Measurements from ENCODE around the gene ATP5F1E.

ATP5F1E gene

DNA sequence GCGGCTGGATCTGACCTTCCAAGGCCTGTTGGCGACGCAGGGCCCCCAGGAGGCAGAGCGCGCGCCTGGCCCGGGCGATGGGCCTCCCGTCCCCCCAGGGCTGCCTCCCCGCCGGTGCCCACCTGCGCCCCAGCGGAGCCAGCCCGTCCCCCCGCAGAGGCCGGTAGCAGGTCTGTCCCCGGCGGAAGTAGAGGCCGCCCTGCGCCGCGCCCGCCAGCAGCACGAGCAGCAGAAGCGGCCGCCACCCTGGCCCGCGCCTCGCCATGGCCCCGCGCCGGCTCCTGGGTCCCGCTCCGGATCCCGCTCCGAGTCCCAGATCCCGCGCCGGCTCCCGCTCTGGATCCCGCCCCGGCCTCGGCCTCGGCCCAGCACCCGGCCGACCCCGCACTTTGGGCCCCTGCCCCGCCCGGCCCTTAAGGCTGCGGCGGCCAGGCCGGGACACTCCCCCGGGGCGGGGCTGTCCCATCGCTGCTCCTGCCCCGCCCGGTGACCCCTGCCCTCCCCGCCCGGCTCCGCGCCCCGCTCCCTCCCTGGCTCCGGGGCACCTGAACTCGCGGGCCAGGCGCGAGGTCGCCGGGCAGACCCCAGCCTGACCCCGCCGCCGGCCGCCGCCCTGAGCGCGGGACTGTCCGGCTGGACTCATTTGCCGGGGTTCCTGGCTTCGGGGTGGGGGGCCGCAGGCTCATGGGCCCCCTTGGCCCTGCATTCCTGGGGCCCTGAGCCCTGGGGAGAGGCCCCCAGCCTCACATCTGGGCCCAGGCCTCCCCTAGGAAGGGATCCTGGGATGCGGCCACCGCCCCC lies 25.1 kb downstream of the ATP5F1E start, which contains the start of gene CTSZ:
Gene CTSZ, minus strand, starts transcription at position 391 of the 801 bp plus-strand sequence. Its CDS starts 126 bp downstream, at position 265.
- intact Hi-C loops (cut with DNase I; ENCODE audit: low total_unique reads): no loop called here
- DNase-seq: peak in 1 of 2 donors; percentile 79
- TF ChIP-seq, protein P1, sequence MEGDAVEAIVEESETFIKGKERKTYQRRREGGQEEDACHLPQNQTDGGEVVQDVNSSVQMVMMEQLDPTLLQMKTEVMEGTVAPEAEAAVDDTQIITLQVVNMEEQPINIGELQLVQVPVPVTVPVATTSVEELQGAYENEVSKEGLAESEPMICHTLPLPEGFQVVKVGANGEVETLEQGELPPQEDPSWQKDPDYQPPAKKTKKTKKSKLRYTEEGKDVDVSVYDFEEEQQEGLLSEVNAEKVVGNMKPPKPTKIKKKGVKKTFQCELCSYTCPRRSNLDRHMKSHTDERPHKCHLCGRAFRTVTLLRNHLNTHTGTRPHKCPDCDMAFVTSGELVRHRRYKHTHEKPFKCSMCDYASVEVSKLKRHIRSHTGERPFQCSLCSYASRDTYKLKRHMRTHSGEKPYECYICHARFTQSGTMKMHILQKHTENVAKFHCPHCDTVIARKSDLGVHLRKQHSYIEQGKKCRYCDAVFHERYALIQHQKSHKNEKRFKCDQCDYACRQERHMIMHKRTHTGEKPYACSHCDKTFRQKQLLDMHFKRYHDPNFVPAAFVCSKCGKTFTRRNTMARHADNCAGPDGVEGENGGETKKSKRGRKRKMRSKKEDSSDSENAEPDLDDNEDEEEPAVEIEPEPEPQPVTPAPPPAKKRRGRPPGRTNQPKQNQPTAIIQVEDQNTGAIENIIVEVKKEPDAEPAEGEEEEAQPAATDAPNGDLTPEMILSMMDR (IDR thresholded peaks at IDR 0.05): no peak
- no peaks in the 10 kb centered on the region for H3K27me3 ChIP-seq
- peak within 1 kb of the TSS; percentile 86 to 94 for H3K27ac ChIP-seq
- peaks cover 0 to 7% (median under 1%) of the 10 kb centered on the region in 3 donors for H3K36me3 ChIP-seq
- H3K4me1 ChIP-seq: peaks cover 0 to 76% (median 51%) of the 10 kb centered on the region in 4 donors
- H3K9me3 ChIP-seq: no peaks in the 10 kb centered on the region
- peak within 1 kb of the TSS; percentile 80 to 90 for H3K4me3 ChIP-seq

DNA sequence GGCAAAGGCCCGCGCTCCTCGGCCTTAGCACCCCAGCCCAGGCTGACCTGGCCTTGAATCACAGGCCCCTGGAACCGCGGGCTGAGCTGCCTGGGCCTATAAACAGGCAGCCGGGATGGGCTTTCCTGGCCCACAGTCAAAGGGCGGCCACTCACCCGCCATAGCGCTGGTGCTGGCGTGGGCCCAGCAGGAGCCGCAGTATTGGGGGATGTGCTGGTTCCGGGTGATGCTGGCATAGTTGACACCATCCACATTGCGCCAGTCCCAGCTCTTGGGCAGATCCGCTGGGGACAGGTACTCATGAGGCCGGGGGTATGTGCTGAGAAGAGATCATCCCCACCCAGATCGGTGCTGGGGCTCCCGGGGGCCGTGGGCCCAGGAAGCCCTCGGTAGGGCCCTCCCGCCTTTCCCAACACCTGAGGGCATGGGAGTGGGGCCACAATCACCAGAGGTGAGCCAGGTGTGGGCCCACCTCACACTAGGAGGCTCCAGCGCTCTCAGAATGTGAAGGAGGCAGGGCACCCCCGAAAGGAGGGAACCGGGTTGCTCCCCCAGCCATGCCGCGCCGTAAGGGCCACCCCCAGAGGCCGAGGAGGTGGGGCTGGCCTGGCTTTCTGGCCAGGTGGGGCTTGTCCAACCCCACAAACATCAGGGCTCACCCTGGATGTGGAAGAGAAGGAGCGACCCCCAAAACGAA lies 25.8 kb downstream of the ATP5F1E start:
- TF ChIP-seq, protein P1 (IDR thresholded peaks at IDR 0.05): no peak
- intact Hi-C loops (cut with DNase I; ENCODE audit: low total_unique reads): no loop called here
- H3K27ac ChIP-seq: peak overlapping the region; percentile 86 to 94
- no peaks in the 10 kb centered on the region for H3K9me3 ChIP-seq
- H3K36me3 ChIP-seq: peaks cover 2 to 15% (median 8%) of the 10 kb centered on the region in 3 donors
- DNase-seq: peak in 1 of 2 donors; percentile 67
- peak overlapping the region; percentile 80 to 90 for H3K4me3 ChIP-seq
- H3K4me1 ChIP-seq: peaks cover 0 to 69% (median 46%) of the 10 kb centered on the region in 4 donors
- H3K27me3 ChIP-seq: no peaks in the 10 kb centered on the region

DNA sequence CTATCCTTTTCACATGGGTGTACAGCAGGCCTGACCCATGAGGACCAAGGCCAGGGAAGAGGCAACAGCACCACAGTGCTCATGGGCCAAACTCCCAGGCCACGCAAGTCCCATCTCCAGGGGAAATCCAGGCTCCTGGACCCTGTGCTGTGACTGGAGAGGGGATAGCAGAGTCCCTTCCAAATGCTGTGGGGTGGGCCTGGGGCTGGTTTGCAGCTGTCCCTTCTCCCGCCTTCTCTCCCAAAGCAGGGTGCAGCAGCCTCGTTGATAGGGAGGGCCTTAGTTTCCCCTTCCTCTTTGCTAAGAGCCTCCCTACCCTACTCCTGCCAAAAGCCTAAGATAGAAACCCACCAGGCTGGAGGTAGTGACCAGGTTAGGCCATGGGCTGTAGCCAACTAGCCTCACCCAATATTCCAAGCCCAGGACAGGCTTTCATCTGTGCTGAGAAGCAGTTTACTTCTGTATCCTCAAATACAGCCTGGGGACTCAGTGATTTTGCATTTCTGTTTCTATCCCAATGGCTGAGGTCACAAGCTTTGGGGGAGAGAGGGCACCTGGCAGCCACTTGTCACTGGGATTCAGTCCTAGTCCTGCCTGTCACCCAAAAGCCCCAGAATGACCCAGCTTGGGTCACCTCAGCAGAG lies 26.5 kb downstream of the ATP5F1E start:
- peak in 1 of 2 donors; percentile 55 for DNase-seq
- H3K9me3 ChIP-seq: no peaks in the 10 kb centered on the region
- TF ChIP-seq, protein P1 (IDR thresholded peaks at IDR 0.05): no peak
- peak overlapping the region; percentile 80 to 90 for H3K4me3 ChIP-seq
- peaks cover 9 to 22% (median 14%) of the 10 kb centered on the region in 3 donors for H3K36me3 ChIP-seq
- H3K27me3 ChIP-seq: no peaks in the 10 kb centered on the region
- H3K27ac ChIP-seq: peak overlapping the region; percentile 86 to 94
- intact Hi-C loops (cut with DNase I; ENCODE audit: low total_unique reads): no loop called here
- peaks cover 0 to 62% (median 39%) of the 10 kb centered on the region in 4 donors for H3K4me1 ChIP-seq

DNA sequence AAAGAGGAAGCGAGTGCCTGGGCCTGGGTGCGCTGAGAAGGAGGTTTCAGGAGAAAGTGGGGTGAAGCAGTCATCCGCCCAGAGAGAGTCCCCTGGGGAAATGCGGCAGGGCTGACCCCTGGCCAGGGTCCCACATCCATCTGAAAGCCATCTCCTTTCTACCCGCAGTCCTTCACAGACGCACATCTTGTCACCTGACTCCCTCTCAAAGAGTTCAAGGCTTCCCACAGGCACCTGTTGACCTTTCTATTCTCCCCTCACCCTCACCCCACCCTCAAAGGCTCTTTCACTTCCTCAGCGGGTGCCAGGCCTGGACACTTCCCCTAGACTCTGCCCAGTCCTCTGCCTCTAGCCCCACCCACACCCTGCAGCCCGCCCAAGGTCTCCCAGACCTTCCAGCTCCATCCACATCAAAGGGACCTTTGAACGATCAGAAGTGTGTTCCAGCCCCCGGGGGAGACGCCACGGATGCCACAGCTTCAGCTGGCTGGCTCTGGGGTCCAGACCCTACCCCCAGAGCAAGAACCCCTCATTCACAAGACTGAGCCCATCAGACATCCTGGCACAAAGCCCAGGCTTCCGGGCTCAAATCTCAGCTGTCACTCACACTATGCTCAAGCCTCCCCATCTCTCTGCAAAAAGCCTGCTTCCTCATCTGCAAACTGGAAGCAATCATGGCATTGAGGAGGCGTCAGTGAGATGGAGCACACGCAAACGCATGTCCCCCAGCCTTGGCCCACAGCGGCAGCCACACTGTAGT lies 27.2 kb downstream of the ATP5F1E start:
- intact Hi-C loops (cut with DNase I; ENCODE audit: low total_unique reads): no loop called here
- DNase-seq: peak; percentile 67 to 80

More for the DNA sequence above, 27.2 kb downstream of the ATP5F1E start:
- H3K9me3 ChIP-seq: no peaks in the 10 kb centered on the region
- no peaks in the 10 kb centered on the region for H3K27me3 ChIP-seq
- H3K4me1 ChIP-seq: peaks cover 0 to 55% (median 35%) of the 10 kb centered on the region in 4 donors
- H3K36me3 ChIP-seq: peaks cover 11 to 29% (median 20%) of the 10 kb centered on the region in 3 donors
- peak overlapping the region; percentile 86 to 94 for H3K27ac ChIP-seq
- H3K4me3 ChIP-seq: peak overlapping the region; percentile 80 to 90
- TF ChIP-seq, protein P1 (IDR thresholded peaks at IDR 0.05): no peak

All from tibial artery (tissue), 4 donors.